Progenitor cell of endocrine pancreas (in vitro differentiated cells): Measurements from ENCODE around the gene DLGAP1. TPM values are rescaled to one million over a fixed set of nuclear protein-coding genes. Genes with fewer than 3 reads are reported as not detected.

ENCODE experiments used
- DNase-seq: peaks from one replicate; pipeline ENCODE4 v3.0.0; 2021; ENCODE audit warnings: low spot score; ENCODE audit not compliant: unreplicated experiment
- H3K27ac Mint-ChIP-seq: 2 replicates; pipeline ENCODE4 v1.8.0; 2021; ENCODE audit warnings: mild to moderate bottlenecking, moderate library complexity, mixed read lengths
- H3K27me3 Mint-ChIP-seq: 2 replicates; pipeline ENCODE4 v1.8.0; 2021; ENCODE audit warnings: mixed read lengths
- H3K36me3 Mint-ChIP-seq: 2 replicates; pipeline ENCODE4 v1.8.0; 2022; ENCODE audit warnings: mixed read lengths; ENCODE audit not compliant: insufficient read depth
- H3K4me1 Mint-ChIP-seq: 2 replicates; pipeline ENCODE4 v1.8.0; 2021; ENCODE audit warnings: low read depth, mixed read lengths
- H3K4me3 Mint-ChIP-seq: 2 replicates; pipeline ENCODE4 v1.8.0; 2021; ENCODE audit warnings: low read depth, mild to moderate bottlenecking, moderate library complexity, mixed read lengths
- H3K9me3 Mint-ChIP-seq: 2 replicates; pipeline ENCODE4 v1.8.0; 2021; ENCODE audit warnings: low read depth, mixed read lengths
- total RNA-seq: library from RNA; stranded (reverse); gene quantifications from 2 replicates; pipeline ENCODE4 v1.2.1, GENCODE V29; 2021
- TF ChIP-seq, protein P1 (sequence below): fragments of 200-600 bp; sonication (generic); IDR thresholded peaks from one replicate; pipeline ENCODE4 v1.5.0; 2021; ENCODE audit warnings: antibody characterized with exemption, mild to moderate bottlenecking; ENCODE audit not compliant: unreplicated experiment

DLGAP1 gene
- total RNA-seq, 1 donor from 2014 or later, result 16.7 TPM

DNA sequence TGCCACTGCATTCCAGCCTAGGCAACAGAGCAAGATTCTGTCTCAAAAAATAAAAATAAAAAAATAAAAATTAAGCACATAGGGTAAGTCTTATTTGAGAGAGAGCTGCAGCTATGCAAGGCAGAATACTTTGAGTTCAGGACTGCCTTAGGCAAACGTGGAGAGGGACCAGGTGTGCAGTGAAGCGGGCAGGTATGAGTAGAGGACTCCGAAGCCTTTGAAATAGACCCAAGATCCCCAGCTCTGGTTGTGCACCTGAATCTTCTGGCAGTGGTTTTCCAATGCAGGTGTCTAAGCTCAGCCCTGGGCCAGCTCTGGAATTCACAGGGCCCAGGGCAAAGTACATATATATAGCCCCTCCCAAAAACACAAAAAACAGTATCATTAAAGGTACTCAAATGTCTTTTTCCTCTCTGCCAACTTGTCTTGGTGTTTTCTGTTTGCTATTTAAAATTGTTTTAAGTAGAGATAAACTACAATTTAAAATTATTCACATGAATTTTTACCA lies 983.9 kb downstream of the DLGAP1 start:
- peaks cover 2% of the 10 kb centered on the region for H3K4me1 Mint-ChIP-seq
- DNase-seq, result no peak
- TF ChIP-seq, protein P1, sequence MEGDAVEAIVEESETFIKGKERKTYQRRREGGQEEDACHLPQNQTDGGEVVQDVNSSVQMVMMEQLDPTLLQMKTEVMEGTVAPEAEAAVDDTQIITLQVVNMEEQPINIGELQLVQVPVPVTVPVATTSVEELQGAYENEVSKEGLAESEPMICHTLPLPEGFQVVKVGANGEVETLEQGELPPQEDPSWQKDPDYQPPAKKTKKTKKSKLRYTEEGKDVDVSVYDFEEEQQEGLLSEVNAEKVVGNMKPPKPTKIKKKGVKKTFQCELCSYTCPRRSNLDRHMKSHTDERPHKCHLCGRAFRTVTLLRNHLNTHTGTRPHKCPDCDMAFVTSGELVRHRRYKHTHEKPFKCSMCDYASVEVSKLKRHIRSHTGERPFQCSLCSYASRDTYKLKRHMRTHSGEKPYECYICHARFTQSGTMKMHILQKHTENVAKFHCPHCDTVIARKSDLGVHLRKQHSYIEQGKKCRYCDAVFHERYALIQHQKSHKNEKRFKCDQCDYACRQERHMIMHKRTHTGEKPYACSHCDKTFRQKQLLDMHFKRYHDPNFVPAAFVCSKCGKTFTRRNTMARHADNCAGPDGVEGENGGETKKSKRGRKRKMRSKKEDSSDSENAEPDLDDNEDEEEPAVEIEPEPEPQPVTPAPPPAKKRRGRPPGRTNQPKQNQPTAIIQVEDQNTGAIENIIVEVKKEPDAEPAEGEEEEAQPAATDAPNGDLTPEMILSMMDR, result no peak
- H3K27me3 Mint-ChIP-seq, result no peaks in the 10 kb centered on the region
- H3K4me3 Mint-ChIP-seq, result no peak overlapping the region
- no peak overlapping the region for H3K27ac Mint-ChIP-seq
- peaks cover 4% of the 10 kb centered on the region for H3K36me3 Mint-ChIP-seq
- H3K9me3 Mint-ChIP-seq, result peaks cover 6% of the 10 kb centered on the region

DNA sequence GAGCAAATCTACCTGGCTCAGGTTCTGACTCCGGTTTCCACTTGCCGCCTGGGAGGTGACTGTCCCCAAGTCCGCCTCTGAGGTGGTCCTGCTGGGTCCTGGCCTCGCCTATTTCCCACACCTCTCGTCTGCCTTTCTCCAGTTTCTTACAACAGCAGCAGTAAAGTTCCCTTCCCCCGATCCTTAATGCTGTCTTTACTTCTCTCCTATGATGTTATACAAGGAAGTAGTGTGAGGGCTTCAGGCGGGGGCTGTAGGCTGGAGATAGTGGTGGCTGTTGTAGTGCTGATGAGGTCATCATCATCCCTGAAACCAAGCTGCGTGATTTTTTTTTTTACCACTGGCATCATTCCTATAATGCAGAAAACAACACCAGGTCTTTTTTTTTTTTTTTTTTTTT lies 986.3 kb downstream of the DLGAP1 start:
- TF ChIP-seq, protein P1, result no peak
- Mint-ChIP-seq H3K27ac (no peak overlapping the region), H3K9me3 (no peaks in the 10 kb centered on the region), H3K4me1 (peaks cover 2% of the 10 kb centered on the region), H3K4me3 (no peak overlapping the region), H3K27me3 (no peaks in the 10 kb centered on the region), H3K36me3 (no peaks in the 10 kb centered on the region)
- no peak for DNase-seq

GRCh38 chr18:3468066-3468705 lies 986.9 kb downstream of the DLGAP1 start:
- Mint-ChIP-seq H3K27ac (no peak overlapping the region), H3K4me1 (peaks cover 2% of the 10 kb centered on the region), H3K9me3 (no peaks in the 10 kb centered on the region), H3K36me3 (no peaks in the 10 kb centered on the region), H3K27me3 (no peaks in the 10 kb centered on the region), H3K4me3 (no peak overlapping the region)
- DNase-seq, result no peak
- TF ChIP-seq, protein P1, result no peak

GRCh38 chr18:3466872-3467271 lies 988.2 kb downstream of the DLGAP1 start:
- H3K27me3 Mint-ChIP-seq, result no peaks in the 10 kb centered on the region
- H3K4me3 Mint-ChIP-seq, result no peak overlapping the region
- TF ChIP-seq, protein P1, result no peak
- peaks cover 5% of the 10 kb centered on the region for H3K4me1 Mint-ChIP-seq
- H3K9me3 Mint-ChIP-seq, result no peaks in the 10 kb centered on the region
- H3K27ac Mint-ChIP-seq, result no peak overlapping the region
- DNase-seq, result no peak
- peaks cover 6% of the 10 kb centered on the region for H3K36me3 Mint-ChIP-seq

DNA sequence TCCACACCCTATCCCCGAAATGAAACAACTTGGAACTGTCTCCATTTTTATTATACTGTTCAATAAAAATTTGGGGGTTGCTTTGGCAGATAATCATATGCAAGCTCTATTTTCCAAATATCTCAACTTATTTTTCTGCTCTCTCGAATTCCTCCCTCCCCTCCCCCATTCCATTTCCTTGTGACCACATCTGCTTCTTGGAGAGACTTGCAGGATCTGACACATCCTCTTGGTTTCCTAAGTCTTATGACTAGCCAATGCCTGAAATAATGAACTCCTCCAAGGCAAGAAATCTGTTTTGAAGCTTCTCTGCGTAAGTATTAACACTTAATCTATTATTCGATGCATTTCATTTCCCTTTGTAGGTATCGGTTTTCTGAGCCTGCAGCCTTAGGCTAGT lies 989.1 kb downstream of the DLGAP1 start:
- Mint-ChIP-seq H3K4me3 (no peak overlapping the region), H3K27me3 (no peaks in the 10 kb centered on the region), H3K27ac (no peak overlapping the region), H3K9me3 (no peaks in the 10 kb centered on the region), H3K4me1 (peaks cover 5% of the 10 kb centered on the region), H3K36me3 (peaks cover 11% of the 10 kb centered on the region)
- no peak for DNase-seq
- TF ChIP-seq, protein P1, result no peak
